ENCODE results near the gene AK8. TPM values are rescaled to one million over a fixed set of nuclear protein-coding genes. Genes with fewer than 3 reads are reported as not detected.

The AK8 gene
- total and polyA plus RNA-seq, 2 experiments from 2014 or later = 0.40 to 4.5 TPM

DNA sequence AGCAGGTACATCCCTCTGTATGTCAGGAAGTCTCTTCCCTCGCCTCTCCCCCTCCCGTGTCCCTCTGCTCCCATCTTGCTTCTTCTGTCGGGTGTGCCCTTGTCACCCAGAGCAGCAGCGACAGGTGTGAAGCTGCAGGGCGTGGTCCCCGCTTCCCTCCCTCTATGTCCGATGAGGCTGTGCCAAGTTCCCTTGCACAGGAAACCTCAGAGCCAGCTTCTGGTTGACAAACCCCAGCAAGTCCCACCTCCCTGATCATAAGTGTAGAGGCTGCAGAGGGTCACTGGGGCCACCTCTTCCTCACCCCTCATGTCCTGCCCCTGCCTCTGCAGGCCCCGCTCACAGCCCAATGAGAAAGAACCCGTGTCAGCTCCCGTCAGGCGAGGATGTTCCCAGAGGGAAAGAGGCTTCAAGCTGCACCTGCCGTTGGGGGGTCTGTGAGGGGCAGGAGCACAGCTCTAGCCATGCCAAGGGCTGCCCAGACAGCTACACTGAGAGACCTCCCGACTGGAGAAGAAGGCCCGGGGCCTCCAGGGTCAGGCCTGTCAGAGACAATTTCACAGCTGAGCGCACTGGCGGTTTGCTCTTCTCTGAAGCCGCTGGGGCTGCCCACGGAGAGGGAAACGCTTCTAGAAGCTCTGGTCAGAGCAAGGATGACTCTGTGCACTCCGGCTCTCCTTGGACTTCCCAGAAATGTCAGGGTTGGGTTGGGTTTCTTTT, 73.3 kb downstream of the AK8 start:
- DNase-seq (ENCODE audit: low spot score) = no peak
- TF ChIP-seq EZH2phosphoT487 (IDR thresholded peaks at IDR 0.05; ENCODE audit: low read depth, severe bottlenecking, unreplicated experiment) (no peak), EZH2 (IDR thresholded peaks at IDR 0.05; ENCODE audit: borderline replicate concordance) (no peak)
- TF ChIP-seq, protein P1, sequence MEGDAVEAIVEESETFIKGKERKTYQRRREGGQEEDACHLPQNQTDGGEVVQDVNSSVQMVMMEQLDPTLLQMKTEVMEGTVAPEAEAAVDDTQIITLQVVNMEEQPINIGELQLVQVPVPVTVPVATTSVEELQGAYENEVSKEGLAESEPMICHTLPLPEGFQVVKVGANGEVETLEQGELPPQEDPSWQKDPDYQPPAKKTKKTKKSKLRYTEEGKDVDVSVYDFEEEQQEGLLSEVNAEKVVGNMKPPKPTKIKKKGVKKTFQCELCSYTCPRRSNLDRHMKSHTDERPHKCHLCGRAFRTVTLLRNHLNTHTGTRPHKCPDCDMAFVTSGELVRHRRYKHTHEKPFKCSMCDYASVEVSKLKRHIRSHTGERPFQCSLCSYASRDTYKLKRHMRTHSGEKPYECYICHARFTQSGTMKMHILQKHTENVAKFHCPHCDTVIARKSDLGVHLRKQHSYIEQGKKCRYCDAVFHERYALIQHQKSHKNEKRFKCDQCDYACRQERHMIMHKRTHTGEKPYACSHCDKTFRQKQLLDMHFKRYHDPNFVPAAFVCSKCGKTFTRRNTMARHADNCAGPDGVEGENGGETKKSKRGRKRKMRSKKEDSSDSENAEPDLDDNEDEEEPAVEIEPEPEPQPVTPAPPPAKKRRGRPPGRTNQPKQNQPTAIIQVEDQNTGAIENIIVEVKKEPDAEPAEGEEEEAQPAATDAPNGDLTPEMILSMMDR (IDR thresholded peaks at IDR 0.05; ENCODE audit: poor library complexity) = no peak
- Histone ChIP-seq H2AFZ (no peak overlapping the region), H3K79me2 (no peaks in the 10 kb centered on the region), H3K4me3 (no peak overlapping the region), H3K27me3 (no peaks in the 10 kb centered on the region), H3K4me2 (no peak overlapping the region), H3K27ac (no peak overlapping the region), H3K36me3 (replicated peaks; ENCODE audit: insufficient read depth, low read depth) (no peaks in the 10 kb centered on the region), H3K9me2 (replicated peaks; ENCODE audit: insufficient read depth) (no peaks in the 10 kb centered on the region), H3K9me3 (ENCODE audit: low read depth) (no peaks in the 10 kb centered on the region), H4K20me1 (ENCODE audit: insufficient read depth, poor library complexity, severe bottlenecking) (no peaks in the 10 kb centered on the region), H3K4me1 (ENCODE audit: insufficient read depth) (no peaks in the 10 kb centered on the region)
- 89% methylated on average over 20 of the region's 20 CpGs for WGBS (ENCODE audit: low lambda C conversion rate, missing lambda C conversion rate)

DNA sequence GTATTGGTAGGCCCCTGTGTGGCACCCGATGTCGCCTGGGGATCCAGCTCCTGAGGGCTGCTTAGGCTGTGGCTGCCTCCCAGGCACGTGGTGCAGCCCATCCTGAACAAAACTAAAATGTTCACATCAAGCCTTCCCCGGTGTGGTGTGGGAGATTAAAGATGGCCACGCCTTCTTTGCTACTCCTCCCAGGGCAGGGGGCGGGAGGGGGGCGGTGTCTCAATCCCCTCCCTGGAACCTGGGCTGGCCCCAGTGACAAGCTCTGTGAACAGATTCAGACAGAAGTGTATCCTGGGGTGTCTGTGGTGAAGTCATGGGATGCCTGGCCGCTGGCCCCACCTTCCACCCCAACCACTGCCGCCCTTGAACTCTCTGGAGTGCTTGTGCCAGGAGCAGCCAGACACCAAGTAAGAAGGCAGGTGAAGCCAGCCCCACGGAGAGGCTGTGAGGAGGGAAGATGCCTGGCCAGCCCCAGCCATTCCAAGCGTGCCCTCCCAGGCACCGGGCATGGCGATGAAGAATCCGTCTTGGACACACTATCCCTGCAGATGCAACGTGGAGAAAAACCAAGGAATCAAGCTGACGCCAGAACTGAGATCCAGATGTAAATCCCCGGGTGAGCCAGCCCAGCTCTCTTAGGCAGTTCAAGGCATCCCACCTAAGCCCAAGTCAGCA, 75.8 kb downstream of the AK8 start:
- Histone ChIP-seq H2AFZ (no peak overlapping the region), H3K79me2 (no peaks in the 10 kb centered on the region), H3K9me3 (ENCODE audit: low read depth) (no peaks in the 10 kb centered on the region), H4K20me1 (ENCODE audit: insufficient read depth, poor library complexity, severe bottlenecking) (no peaks in the 10 kb centered on the region), H3K27me3 (no peaks in the 10 kb centered on the region), H3K27ac (no peak overlapping the region), H3K4me3 (no peak overlapping the region), H3K9me2 (replicated peaks; ENCODE audit: insufficient read depth) (no peaks in the 10 kb centered on the region), H3K4me1 (ENCODE audit: insufficient read depth) (no peaks in the 10 kb centered on the region), H3K36me3 (replicated peaks; ENCODE audit: insufficient read depth, low read depth) (no peaks in the 10 kb centered on the region), H3K4me2 (no peak overlapping the region)
- DNase-seq (ENCODE audit: low spot score) = no peak
- WGBS (ENCODE audit: low lambda C conversion rate, missing lambda C conversion rate) = 81% methylated on average over 16 of the region's 17 CpGs
- TF ChIP-seq EZH2 (IDR thresholded peaks at IDR 0.05; ENCODE audit: borderline replicate concordance) (no peak), EZH2phosphoT487 (IDR thresholded peaks at IDR 0.05; ENCODE audit: low read depth, severe bottlenecking, unreplicated experiment) (no peak)
- TF ChIP-seq, protein P1 (IDR thresholded peaks at IDR 0.05; ENCODE audit: poor library complexity) = no peak

DNA sequence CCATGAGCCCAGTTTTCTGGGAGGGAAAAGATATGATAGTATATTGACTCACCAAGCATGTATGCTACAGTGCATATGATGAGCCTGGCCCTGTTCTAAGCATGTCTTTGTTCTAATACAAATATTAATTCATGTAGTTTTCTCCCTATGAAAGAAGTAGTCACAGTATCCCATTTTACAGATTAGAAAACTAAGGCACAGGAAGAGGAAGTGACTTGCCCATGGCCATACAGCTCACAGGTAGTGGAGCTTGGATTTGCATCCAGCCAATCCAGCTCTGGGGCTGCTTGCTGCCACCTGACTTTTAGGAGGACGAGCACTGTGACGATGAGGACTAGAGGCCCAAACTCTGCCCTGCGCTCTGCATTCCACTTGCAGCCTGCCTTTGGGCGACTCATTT, 76.4 kb downstream of the AK8 start:
- Histone ChIP-seq H3K4me3 (no peak overlapping the region), H3K4me1 (ENCODE audit: insufficient read depth) (no peaks in the 10 kb centered on the region), H3K9me3 (ENCODE audit: low read depth) (no peaks in the 10 kb centered on the region), H3K79me2 (no peaks in the 10 kb centered on the region), H3K4me2 (no peak overlapping the region), H3K36me3 (replicated peaks; ENCODE audit: insufficient read depth, low read depth) (no peaks in the 10 kb centered on the region), H3K9me2 (replicated peaks; ENCODE audit: insufficient read depth) (no peaks in the 10 kb centered on the region), H2AFZ (no peak overlapping the region), H3K27ac (no peak overlapping the region), H3K27me3 (no peaks in the 10 kb centered on the region), H4K20me1 (ENCODE audit: insufficient read depth, poor library complexity, severe bottlenecking) (no peaks in the 10 kb centered on the region)
- 94% methylated on average over 4 of the region's 4 CpGs for WGBS (ENCODE audit: low lambda C conversion rate, missing lambda C conversion rate)
- DNase-seq (ENCODE audit: low spot score) = no peak
- TF ChIP-seq EZH2phosphoT487 (IDR thresholded peaks at IDR 0.05; ENCODE audit: low read depth, severe bottlenecking, unreplicated experiment) = no peak
- TF ChIP-seq, protein P1 (IDR thresholded peaks at IDR 0.05; ENCODE audit: poor library complexity) = no peak
